Gastroesophageal sphincter (tissue), 4 donors: ENCODE data around the gene MYO6. TPM values are rescaled to one million over a fixed set of nuclear protein-coding genes. Genes with fewer than 3 reads are reported as not detected.

Experiments used
- ATAC-seq: fragments of 150-250 bp; one replicate; pipeline ENCODE4 v1.9.1; 2016; ENCODE audit warnings: mild to moderate bottlenecking, moderate library complexity
- H3K27ac ChIP-seq, 4 donors: fragments of 200-600 bp; sonication (generic) in 3 of 4; 1 replicate in 3 of 4; 2 replicates in 1 of 4; pipeline ENCODE4 v1.5.1; 2016 to 2019
- H3K27me3 ChIP-seq: fragments of 200-600 bp; sonication (generic); one replicate; pipeline ENCODE4 v1.5.1; 2019
- H3K36me3 ChIP-seq, 2 donors: fragments of 200-600 bp; sonication (generic); one replicate each; pipeline ENCODE4 v1.5.1; 2019; ENCODE audit warnings: control low read depth in 1 of 2
- H3K4me1 ChIP-seq, 3 donors: fragments of 200-600 bp; sonication (generic); 1 replicate in 2 of 3; 2 replicates in 1 of 3; pipeline ENCODE4 v1.5.1; 2016 to 2019; ENCODE audit warnings: control low read depth in 2 of 3
- H3K4me3 ChIP-seq, 2 donors: fragments of 200-600 bp; sonication (generic); one replicate each; pipeline ENCODE4 v1.5.1; 2019; ENCODE audit warnings: mild to moderate bottlenecking in 1 of 2, moderate library complexity in 1 of 2
- H3K9me3 ChIP-seq, 3 donors: fragments of 200-600 bp; sonication (generic); one replicate each; pipeline ENCODE4 v1.5.1; 2017 to 2019; ENCODE audit warnings: control low read depth in 2 of 3
- EP300 ChIP-seq: sonication (generic); formaldehyde crosslinking; IDR thresholded peaks from one replicate; pipeline ENCODE4 v1.6.1; 2017; ENCODE audit warnings: antibody characterized with exemption, mild to moderate bottlenecking
- POLR2A ChIP-seq, 2 donors: fragments of 450-650 bp; IDR thresholded peaks; one replicate each; pipeline ENCODE4 v1.6.1; 2017; ENCODE audit warnings: antibody characterized with exemption in 2 of 2, mild to moderate bottlenecking in 2 of 2, moderate library complexity in 1 of 2
- POLR2AphosphoS5 ChIP-seq: sonication (generic); formaldehyde crosslinking; IDR thresholded peaks from one replicate; pipeline ENCODE4 v1.6.1; 2017; ENCODE audit warnings: antibody characterized with exemption
- WGBS, 2 donors: methylation state at CpG; one replicate each; pipeline ENCODE4 v1.1.5; 2018; ENCODE audit warnings: low coverage in 1 of 2; 5-methylcytosine and 5-hydroxymethylcytosine counted together
- total RNA-seq, 4 donors: library from RNA; depleted of rRNA; stranded (reverse); fragments of >200 nt; gene quantifications; one replicate each; pipeline ENCODE4 v1.1.0, GENCODE V29; 2016
- TF ChIP-seq, protein P1 (sequence below), 4 experiments: fragments of 200-600 bp in 2 of 4; fragments of 450-650 bp in 2 of 4; sonication (generic) in 1 of 4; IDR thresholded peaks; one replicate each; pipeline ENCODE4 v1.5.1; 2017 to 2019; ENCODE audit warnings: antibody characterized with exemption in 4 of 4, mild to moderate bottlenecking in 2 of 4, moderate library complexity in 2 of 4

MYO6 gene
- total RNA-seq, 4 donors from 2014 or later = 11.0 to 17.4 (median 12.5) TPM

DNA sequence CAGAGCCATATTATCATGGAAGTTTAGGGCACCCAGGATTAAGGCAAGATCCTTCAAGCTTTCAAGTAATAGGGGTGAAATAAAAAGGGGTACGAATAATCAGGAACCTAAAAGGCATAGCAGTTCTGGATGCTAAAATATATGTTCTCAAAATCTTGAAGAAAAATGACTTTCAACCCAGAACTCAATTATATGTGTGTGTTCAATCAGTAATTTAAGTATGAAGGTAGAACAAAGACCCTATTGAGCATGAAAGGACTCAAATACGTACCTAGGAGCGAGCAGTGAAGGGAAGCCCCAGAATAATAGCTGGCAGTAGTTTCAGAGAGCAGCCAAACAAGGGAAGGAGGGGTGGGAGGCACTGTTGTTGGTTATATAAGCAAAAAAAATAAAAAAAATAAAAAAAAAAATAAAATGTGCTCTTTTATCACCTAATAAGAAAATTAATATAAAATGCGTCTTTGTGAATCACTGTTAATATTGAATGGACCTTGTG, 45.4 kb downstream of the MYO6 start:
- Histone ChIP-seq H3K4me1 (peaks cover 2 to 22% (median 3%) of the 10 kb centered on the region in 3 donors), H3K27ac (no peak overlapping the region), H3K9me3 (no peaks in the 10 kb centered on the region), H3K27me3 (no peaks in the 10 kb centered on the region), H3K4me3 (no peak overlapping the region), H3K36me3 (no peaks in the 10 kb centered on the region)
- WGBS, 2 donors = 89 to 93% methylated on average over 4 of the region's 4 CpGs
- no peak for ATAC-seq
- TF ChIP-seq POLR2A (IDR thresholded peaks at IDR 0.05) (no peak), POLR2AphosphoS5 (no peak), EP300 (no peak)
- TF ChIP-seq, protein P1, sequence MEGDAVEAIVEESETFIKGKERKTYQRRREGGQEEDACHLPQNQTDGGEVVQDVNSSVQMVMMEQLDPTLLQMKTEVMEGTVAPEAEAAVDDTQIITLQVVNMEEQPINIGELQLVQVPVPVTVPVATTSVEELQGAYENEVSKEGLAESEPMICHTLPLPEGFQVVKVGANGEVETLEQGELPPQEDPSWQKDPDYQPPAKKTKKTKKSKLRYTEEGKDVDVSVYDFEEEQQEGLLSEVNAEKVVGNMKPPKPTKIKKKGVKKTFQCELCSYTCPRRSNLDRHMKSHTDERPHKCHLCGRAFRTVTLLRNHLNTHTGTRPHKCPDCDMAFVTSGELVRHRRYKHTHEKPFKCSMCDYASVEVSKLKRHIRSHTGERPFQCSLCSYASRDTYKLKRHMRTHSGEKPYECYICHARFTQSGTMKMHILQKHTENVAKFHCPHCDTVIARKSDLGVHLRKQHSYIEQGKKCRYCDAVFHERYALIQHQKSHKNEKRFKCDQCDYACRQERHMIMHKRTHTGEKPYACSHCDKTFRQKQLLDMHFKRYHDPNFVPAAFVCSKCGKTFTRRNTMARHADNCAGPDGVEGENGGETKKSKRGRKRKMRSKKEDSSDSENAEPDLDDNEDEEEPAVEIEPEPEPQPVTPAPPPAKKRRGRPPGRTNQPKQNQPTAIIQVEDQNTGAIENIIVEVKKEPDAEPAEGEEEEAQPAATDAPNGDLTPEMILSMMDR (IDR thresholded peaks at IDR 0.05) = no peak

DNA sequence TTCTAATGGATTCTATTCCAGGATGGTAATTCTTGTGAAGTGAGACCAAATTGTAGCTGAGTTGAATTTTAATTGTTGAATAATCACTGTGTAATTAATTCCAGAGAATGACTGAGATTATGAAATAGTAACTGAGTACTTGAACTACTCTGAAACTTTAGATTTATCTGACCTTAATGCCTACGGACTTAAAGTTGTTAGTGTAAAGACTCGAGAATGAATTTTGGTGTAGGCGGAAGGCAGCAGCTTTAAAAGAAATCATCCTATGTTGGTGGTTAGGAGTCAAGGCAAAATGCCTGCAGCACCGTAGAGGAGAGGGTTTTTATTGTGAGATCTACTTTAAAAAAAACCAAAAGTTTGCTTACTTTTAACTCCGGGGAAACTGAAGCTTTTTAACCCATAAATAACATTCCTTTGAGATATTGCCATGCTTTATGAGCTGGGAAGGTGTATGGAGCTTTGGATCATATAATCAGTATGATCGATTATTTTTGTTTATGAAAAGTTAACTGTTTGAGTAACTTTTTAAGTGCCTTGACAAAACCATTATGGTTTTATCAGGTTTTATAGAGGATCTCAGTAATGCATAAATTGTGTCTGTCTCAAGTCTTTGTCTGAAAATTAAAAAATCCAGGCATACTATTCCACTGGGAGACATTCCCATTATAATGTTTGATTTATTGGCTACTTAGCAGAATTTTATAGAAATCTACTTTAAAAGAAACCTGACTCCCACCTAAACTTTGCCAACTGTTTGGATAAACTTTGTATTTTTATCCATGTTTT, 46.1 kb downstream of the MYO6 start:
- no peak overlapping the region for H3K27ac ChIP-seq
- H3K4me3 ChIP-seq = no peak overlapping the region
- no peaks in the 10 kb centered on the region for H3K9me3 ChIP-seq
- no peaks in the 10 kb centered on the region for H3K27me3 ChIP-seq
- no peak for ATAC-seq
- H3K36me3 ChIP-seq = no peaks in the 10 kb centered on the region
- no peak for TF ChIP-seq POLR2A (IDR thresholded peaks at IDR 0.05)
- TF ChIP-seq, protein P1 (IDR thresholded peaks at IDR 0.05) = no peak
- TF ChIP-seq POLR2AphosphoS5 = no peak
- no peak for TF ChIP-seq EP300
- peaks cover 2 to 22% (median 3%) of the 10 kb centered on the region in 3 donors for H3K4me1 ChIP-seq
- 33 to 41% methylated on average over 6 of the region's 6 CpGs for WGBS, 2 donors

DNA sequence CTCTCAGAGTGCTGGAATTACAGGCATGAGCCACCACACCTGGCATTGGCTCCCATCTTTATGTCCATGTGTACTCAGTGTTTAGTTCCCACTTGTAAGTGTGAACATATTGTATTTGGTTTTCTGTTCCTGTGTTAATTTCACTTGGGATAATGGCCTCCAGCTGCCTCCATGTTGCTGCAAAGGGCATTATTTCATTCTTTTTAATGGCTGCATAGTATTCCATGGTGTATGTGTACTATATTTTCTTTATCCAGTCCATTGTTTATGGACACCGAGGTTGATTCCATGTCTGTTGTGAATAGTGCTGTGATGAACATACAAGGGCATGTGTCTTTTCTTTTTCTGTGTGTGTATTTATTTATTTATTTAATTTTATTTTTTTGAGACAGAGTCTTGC, 47.7 kb downstream of the MYO6 start:
- 100% methylated on average over 1 of the region's 1 CpG for WGBS, 2 donors

DNA sequence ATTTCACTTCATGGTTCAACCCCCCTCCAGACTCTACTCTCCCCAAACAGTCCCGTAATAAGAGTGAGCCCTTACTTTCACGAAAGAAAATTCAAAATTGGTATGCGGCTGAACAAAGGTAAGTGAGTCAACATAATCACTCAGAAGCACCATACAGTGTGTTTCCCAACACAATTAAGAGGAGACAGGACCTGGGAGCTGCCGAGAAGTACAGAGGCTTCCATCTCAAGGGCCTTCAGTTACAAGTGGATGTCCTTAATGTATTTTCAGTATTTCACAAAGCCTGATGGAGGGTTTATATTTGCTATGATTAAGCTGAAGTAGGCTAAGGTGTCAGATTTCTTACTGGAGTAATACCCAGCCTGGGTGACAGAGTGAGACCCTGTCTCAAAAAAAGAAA, 51.1 kb downstream of the MYO6 start:
- H3K36me3 ChIP-seq = no peaks in the 10 kb centered on the region
- no peak overlapping the region for H3K27ac ChIP-seq
- no peak overlapping the region for H3K4me3 ChIP-seq
- no peaks in the 10 kb centered on the region for H3K27me3 ChIP-seq
- no peak for ATAC-seq
- 98 to 100% methylated on average over 1 to 4 of the region's 4 CpGs for WGBS, 2 donors
- TF ChIP-seq POLR2AphosphoS5 (no peak), POLR2A (IDR thresholded peaks at IDR 0.05) (no peak)
- TF ChIP-seq, protein P1 (IDR thresholded peaks at IDR 0.05) = no peak
- H3K4me1 ChIP-seq = peaks cover under 1 to 9% (median 3%) of the 10 kb centered on the region in 3 donors
- H3K9me3 ChIP-seq = no peaks in the 10 kb centered on the region

More for the DNA sequence above, 47.7 kb downstream of the MYO6 start:
- no peak for ATAC-seq
- H3K4me1 ChIP-seq = peaks cover 2 to 19% (median 3%) of the 10 kb centered on the region in 3 donors
- H3K27ac ChIP-seq = no peak overlapping the region
- TF ChIP-seq EP300 (no peak), POLR2A (IDR thresholded peaks at IDR 0.05) (no peak), POLR2AphosphoS5 (no peak)
- TF ChIP-seq, protein P1 (IDR thresholded peaks at IDR 0.05) = no peak
- no peaks in the 10 kb centered on the region for H3K36me3 ChIP-seq
- H3K4me3 ChIP-seq = no peak overlapping the region
- no peaks in the 10 kb centered on the region for H3K9me3 ChIP-seq
- H3K27me3 ChIP-seq = no peaks in the 10 kb centered on the region
